ENCODE results near the gene CDHR2. TPM values are rescaled to one million over a fixed set of nuclear protein-coding genes. Genes with fewer than 3 reads are reported as not detected.

Gene CDHR2
- total RNA-seq, 1 experiment from 2014 or later = 0.63 TPM

- TF ChIP-seq HMGXB4 (CRISPR knock-in tag; IDR thresholded peaks at IDR 0.05) (no peak), ZNF317 (CRISPR knock-in tag; IDR thresholded peaks at IDR 0.05; ENCODE audit: borderline replicate concordance, low read depth) (peak; percentile 44; the same call in 1 of the 2 replicates), ATF1 (CRISPR knock-in tag; IDR thresholded peaks at IDR 0.05) (no peak), FOXK1 (CRISPR knock-in tag; IDR thresholded peaks at IDR 0.05) (peak; percentile 20; the same call in 1 of the 2 replicates)
These were observed 12.1 kb upstream of the CDHR2 start, which contains the start of gene RNF44 (continued) for GRCh38 chr5:176536902-176537553.

- H3K4me1 Mint-ChIP-seq = peaks cover 71% of the 10 kb centered on the region
- no peaks in the 10 kb centered on the region for H3K27me3 Mint-ChIP-seq (ENCODE audit: low read depth)
- CTCF ChIA-PET = interaction anchor here (0.6 to 2.4 kb wide), 20 partner anchors 9 to 920 kb away, joined by 3 to 26 read pairs (median 5); partner anchors contain the start of genes CLTB, EIF4E1B, FAF2 and HIGD2A
- DNase-seq (ENCODE audit: low spot score) = peak; percentile 97
- H3K36me3 Mint-ChIP-seq = peaks cover 16% of the 10 kb centered on the region
- POLR2A ChIA-PET = interaction anchor here (0.5 to 3.4 kb wide), 15 partner anchors 8 to 979 kb away, joined by 3 to 30 read pairs (median 3); partner anchors contain the start of genes EIF4E1B, FAF2 and SNCB
- no peak for TF ChIP-seq ZNF317 (CRISPR knock-in tag; IDR thresholded peaks at IDR 0.05; ENCODE audit: borderline replicate concordance, low read depth)
- peak; percentile 52; the same call in 1 of the 2 replicates for TF ChIP-seq GABPB1 (CRISPR knock-in tag; IDR thresholded peaks at IDR 0.05)
- TF ChIP-seq JUN (CRISPR knock-in tag; IDR thresholded peaks at IDR 0.05) = 0 out of 2 replicates have a peak, but pooled peaks have one; percentile 40
- peak; percentile 79 for TF ChIP-seq NFYB (CRISPR knock-in tag; conservative IDR thresholded peaks at IDR 0.05; ENCODE audit: low read depth)
- peak; percentile 98 for TF ChIP-seq FOXK1 (CRISPR knock-in tag; IDR thresholded peaks at IDR 0.05)
- no peak for TF ChIP-seq ATF6 (CRISPR knock-in tag; IDR thresholded peaks at IDR 0.05)
- peak; percentile 66; the same call in 1 of the 2 replicates for TF ChIP-seq ATF3 (CRISPR knock-in tag; conservative IDR thresholded peaks at IDR 0.05)
- TF ChIP-seq HMGXB4 (CRISPR knock-in tag; IDR thresholded peaks at IDR 0.05) = no peak; the same call in 1 of the 2 replicates
- TF ChIP-seq NFE2L1 (CRISPR knock-in tag; IDR thresholded peaks at IDR 0.05) = no peak
- TF ChIP-seq E2F4 (CRISPR knock-in tag; IDR thresholded peaks at IDR 0.05; ENCODE audit: borderline replicate concordance, low read depth) = 0 out of 2 replicates have a peak, but pooled peaks have one; percentile 33
- TF ChIP-seq ZBTB21 (CRISPR knock-in tag; IDR thresholded peaks at IDR 0.05; ENCODE audit: borderline replicate concordance) = peak; percentile 99
- TF ChIP-seq AR (CRISPR knock-in tag; IDR thresholded peaks at IDR 0.05) = no peak
- TF ChIP-seq SP1 (CRISPR knock-in tag; conservative IDR thresholded peaks at IDR 0.05) = peak; percentile 85; the same call in 1 of the 2 replicates
- 0 out of 2 replicates have a peak, but pooled peaks have one; percentile 18 for TF ChIP-seq ZBTB43 (CRISPR knock-in tag; IDR thresholded peaks at IDR 0.05)
- TF ChIP-seq MYBL2 (CRISPR knock-in tag; IDR thresholded peaks at IDR 0.05) = peak; percentile 82; the same call in 1 of the 2 replicates
- peak; percentile 91; the same call in 1 of the 2 replicates for TF ChIP-seq CREM (CRISPR knock-in tag; IDR thresholded peaks at IDR 0.05)
- H3K27ac Mint-ChIP-seq = peak overlapping the region; percentile 100
- peak; percentile 75 for ATAC-seq
- peak overlapping the region; percentile 94 for H3K4me3 Mint-ChIP-seq
- no peaks in the 10 kb centered on the region for H3K9me3 Mint-ChIP-seq
These were observed 11.4 kb upstream of the CDHR2 start for GRCh38 chr5:176537554-176538229.
